ENCODE data around the gene ASB13.

- no peak for TF ChIP-seq CTCF (IDR thresholded peaks at IDR 0.05)
- no peak for TF ChIP-seq POLR2A (IDR thresholded peaks at IDR 0.05)
- no peak for TF ChIP-seq POLR2AphosphoS5 (IDR thresholded peaks at IDR 0.05)
These were observed 70.8 kb downstream of the ASB13 start for GRCh38 chr10:5595591-5595990.

All from stomach (tissue), 4 donors.